Measurements from ENCODE around the gene LLGL1.

GRCh38 chr17:18227635-18228034, 2.2 kb downstream of the LLGL1 start:
- TF ChIP-seq CTCF (IDR thresholded peaks at IDR 0.05) (no peak), POLR2A (IDR thresholded peaks at IDR 0.05) (no peak)
